H1 (cell line): ENCODE data around the gene TAPBPL. TPM values are rescaled to one million over a fixed set of nuclear protein-coding genes. Genes with fewer than 3 reads are reported as not detected.

Source experiments
- CBX8 ChIP-seq: fragments of 300-800, 300-1000 bp; sonication (generic); IDR thresholded peaks from 2 replicates; pipeline ENCODE4 v1.7.1; 2016; ENCODE audit warnings: low read depth, low read length, borderline replicate concordance
- CHD1 ChIP-seq: IDR thresholded peaks from 2 replicates; pipeline ENCODE4 v1.6.1; 2012; ENCODE audit warnings: low read depth, low read length, improper control_type of control experiment
- GTF2F1 ChIP-seq: IDR thresholded peaks from 2 replicates; pipeline ENCODE4 v1.6.1; 2012; ENCODE audit warnings: low read depth, low read length, improper control_type of control experiment, borderline replicate concordance
- JUND ChIP-seq: IDR thresholded peaks from 2 replicates; pipeline ENCODE4 v1.6.1; 2011; ENCODE audit warnings: mild to moderate bottlenecking, improper control_type of control experiment, low read length
- KDM4A ChIP-seq: IDR thresholded peaks from one replicate; pipeline ENCODE4 v1.7.1; 2012; ENCODE audit warnings: low read depth, mild to moderate bottlenecking, moderate library complexity, low read length, inconsistent platforms; ENCODE audit not compliant: severe bottlenecking
- NRF1 ChIP-seq: IDR thresholded peaks from 2 replicates; pipeline ENCODE4 v1.6.1; 2011; ENCODE audit warnings: mild to moderate bottlenecking, low read depth, low read length, improper control_type of control experiment
- RAD21 ChIP-seq, 2 experiments: IDR thresholded peaks in 1 of 2; conservative IDR thresholded peaks in 1 of 2; 2 replicates each; pipeline ENCODE4 v1.6.1; 2011; ENCODE audit warnings: low read depth in 2 of 2, low read length in 2 of 2, improper control_type of control experiment in 1 of 2, inconsistent platforms in 1 of 2, mild to moderate bottlenecking in 1 of 2, moderate library complexity in 1 of 2
- SIX5 ChIP-seq: IDR thresholded peaks from 2 replicates; pipeline ENCODE4 v1.6.1; 2011; ENCODE audit warnings: mild to moderate bottlenecking, low read depth, low read length
- polyA plus RNA-seq, 7 experiments: library from polyadenylated mRNA; depleted of rRNA in 3 of 7; stranded (reverse) in 5 of 7; unstranded in 2 of 7; fragments of >200 nt in 5 of 7; fragments of 200-250 nt in 2 of 7; gene quantifications; 1 replicate in 5 of 7; 2 replicates in 1 of 7; 4 replicates in 1 of 7; pipeline versions ENCODE4 v1.2.1 to v1.2.3, GENCODE V29; 2011 to 2013; ENCODE audit warnings: missing spikeins in 2 of 7, mixed read lengths in 2 of 7
- total RNA-seq: library from RNA; stranded (reverse); fragmentation: NEBNext Ultra II Directional; extraction: Animal tissue kit (Norgen Biotek cat#: 25700); gene quantifications from 2 replicates; pipeline ENCODE4 v1.2.1, GENCODE V29; 2021
- TF ChIP-seq, protein P1 (sequence below): fragments of 300-600 bp; sonication (generic); IDR thresholded peaks from 2 replicates; pipeline ENCODE4 v1.7.1; 2012; ENCODE audit warnings: low read length, moderate library complexity, mild to moderate bottlenecking, inconsistent platforms; ENCODE audit not compliant: insufficient replicate concordance
- TF ChIP-seq, protein P2 (sequence below): IDR thresholded peaks from 2 replicates; pipeline ENCODE4 v1.6.1; 2012; ENCODE audit warnings: low read length, inconsistent platforms

Gene TAPBPL
- total and polyA plus RNA-seq, 2 of the 8 experiments (the other 6 are each of a cell fraction or from before 2014, with no cell fraction given) = 0.61 to 1.5 TPM

DNA sequence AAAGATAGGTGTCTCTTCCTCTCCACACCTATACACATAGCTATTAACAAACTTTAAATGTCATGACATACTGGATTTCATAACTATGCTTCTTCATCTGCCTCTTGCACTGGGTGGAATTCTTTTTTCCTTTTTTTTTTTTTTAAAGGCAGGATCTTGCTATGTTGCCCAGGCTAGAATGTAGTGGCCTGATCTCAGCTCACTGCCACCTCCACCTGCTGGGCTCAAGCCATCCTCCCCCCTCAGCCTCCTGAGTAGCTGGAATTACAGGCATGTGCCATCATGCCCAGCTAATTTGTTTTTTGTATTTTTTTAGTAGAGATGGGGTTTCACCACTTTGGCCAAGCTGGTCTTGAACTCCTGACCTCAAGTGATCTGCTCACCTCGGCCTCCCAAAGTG lies 36.4 kb downstream of the TAPBPL start (continued):
- TF ChIP-seq, protein P1, sequence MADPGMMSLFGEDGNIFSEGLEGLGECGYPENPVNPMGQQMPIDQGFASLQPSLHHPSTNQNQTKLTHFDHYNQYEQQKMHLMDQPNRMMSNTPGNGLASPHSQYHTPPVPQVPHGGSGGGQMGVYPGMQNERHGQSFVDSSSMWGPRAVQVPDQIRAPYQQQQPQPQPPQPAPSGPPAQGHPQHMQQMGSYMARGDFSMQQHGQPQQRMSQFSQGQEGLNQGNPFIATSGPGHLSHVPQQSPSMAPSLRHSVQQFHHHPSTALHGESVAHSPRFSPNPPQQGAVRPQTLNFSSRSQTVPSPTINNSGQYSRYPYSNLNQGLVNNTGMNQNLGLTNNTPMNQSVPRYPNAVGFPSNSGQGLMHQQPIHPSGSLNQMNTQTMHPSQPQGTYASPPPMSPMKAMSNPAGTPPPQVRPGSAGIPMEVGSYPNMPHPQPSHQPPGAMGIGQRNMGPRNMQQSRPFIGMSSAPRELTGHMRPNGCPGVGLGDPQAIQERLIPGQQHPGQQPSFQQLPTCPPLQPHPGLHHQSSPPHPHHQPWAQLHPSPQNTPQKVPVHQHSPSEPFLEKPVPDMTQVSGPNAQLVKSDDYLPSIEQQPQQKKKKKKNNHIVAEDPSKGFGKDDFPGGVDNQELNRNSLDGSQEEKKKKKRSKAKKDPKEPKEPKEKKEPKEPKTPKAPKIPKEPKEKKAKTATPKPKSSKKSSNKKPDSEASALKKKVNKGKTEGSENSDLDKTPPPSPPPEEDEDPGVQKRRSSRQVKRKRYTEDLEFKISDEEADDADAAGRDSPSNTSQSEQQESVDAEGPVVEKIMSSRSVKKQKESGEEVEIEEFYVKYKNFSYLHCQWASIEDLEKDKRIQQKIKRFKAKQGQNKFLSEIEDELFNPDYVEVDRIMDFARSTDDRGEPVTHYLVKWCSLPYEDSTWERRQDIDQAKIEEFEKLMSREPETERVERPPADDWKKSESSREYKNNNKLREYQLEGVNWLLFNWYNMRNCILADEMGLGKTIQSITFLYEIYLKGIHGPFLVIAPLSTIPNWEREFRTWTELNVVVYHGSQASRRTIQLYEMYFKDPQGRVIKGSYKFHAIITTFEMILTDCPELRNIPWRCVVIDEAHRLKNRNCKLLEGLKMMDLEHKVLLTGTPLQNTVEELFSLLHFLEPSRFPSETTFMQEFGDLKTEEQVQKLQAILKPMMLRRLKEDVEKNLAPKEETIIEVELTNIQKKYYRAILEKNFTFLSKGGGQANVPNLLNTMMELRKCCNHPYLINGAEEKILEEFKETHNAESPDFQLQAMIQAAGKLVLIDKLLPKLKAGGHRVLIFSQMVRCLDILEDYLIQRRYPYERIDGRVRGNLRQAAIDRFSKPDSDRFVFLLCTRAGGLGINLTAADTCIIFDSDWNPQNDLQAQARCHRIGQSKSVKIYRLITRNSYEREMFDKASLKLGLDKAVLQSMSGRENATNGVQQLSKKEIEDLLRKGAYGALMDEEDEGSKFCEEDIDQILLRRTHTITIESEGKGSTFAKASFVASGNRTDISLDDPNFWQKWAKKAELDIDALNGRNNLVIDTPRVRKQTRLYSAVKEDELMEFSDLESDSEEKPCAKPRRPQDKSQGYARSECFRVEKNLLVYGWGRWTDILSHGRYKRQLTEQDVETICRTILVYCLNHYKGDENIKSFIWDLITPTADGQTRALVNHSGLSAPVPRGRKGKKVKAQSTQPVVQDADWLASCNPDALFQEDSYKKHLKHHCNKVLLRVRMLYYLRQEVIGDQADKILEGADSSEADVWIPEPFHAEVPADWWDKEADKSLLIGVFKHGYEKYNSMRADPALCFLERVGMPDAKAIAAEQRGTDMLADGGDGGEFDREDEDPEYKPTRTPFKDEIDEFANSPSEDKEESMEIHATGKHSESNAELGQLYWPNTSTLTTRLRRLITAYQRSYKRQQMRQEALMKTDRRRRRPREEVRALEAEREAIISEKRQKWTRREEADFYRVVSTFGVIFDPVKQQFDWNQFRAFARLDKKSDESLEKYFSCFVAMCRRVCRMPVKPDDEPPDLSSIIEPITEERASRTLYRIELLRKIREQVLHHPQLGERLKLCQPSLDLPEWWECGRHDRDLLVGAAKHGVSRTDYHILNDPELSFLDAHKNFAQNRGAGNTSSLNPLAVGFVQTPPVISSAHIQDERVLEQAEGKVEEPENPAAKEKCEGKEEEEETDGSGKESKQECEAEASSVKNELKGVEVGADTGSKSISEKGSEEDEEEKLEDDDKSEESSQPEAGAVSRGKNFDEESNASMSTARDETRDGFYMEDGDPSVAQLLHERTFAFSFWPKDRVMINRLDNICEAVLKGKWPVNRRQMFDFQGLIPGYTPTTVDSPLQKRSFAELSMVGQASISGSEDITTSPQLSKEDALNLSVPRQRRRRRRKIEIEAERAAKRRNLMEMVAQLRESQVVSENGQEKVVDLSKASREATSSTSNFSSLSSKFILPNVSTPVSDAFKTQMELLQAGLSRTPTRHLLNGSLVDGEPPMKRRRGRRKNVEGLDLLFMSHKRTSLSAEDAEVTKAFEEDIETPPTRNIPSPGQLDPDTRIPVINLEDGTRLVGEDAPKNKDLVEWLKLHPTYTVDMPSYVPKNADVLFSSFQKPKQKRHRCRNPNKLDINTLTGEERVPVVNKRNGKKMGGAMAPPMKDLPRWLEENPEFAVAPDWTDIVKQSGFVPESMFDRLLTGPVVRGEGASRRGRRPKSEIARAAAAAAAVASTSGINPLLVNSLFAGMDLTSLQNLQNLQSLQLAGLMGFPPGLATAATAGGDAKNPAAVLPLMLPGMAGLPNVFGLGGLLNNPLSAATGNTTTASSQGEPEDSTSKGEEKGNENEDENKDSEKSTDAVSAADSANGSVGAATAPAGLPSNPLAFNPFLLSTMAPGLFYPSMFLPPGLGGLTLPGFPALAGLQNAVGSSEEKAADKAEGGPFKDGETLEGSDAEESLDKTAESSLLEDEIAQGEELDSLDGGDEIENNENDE = no peak
- no peak for TF ChIP-seq JUND
- no peak for TF ChIP-seq GTF2F1
- TF ChIP-seq NRF1 = no peak
- no peak for TF ChIP-seq KDM4A
- no peak for TF ChIP-seq SIX5
- no peak for TF ChIP-seq CBX8
- TF ChIP-seq CHD1 = no peak
- TF ChIP-seq RAD21 (IDR thresholded peaks at IDR 0.05 in 1 of 2, conservative IDR thresholded peaks at IDR 0.05 in 1 of 2; ENCODE audit: low read depth in 2 of 2, low read length in 2 of 2) = no peak
- TF ChIP-seq, protein P2, sequence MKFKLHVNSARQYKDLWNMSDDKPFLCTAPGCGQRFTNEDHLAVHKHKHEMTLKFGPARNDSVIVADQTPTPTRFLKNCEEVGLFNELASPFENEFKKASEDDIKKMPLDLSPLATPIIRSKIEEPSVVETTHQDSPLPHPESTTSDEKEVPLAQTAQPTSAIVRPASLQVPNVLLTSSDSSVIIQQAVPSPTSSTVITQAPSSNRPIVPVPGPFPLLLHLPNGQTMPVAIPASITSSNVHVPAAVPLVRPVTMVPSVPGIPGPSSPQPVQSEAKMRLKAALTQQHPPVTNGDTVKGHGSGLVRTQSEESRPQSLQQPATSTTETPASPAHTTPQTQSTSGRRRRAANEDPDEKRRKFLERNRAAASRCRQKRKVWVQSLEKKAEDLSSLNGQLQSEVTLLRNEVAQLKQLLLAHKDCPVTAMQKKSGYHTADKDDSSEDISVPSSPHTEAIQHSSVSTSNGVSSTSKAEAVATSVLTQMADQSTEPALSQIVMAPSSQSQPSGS = no peak
